Fibroblast of lung (primary cell): Measurements from ENCODE around the gene TMEM187.

ENCODE experiments used
- EZH2 ChIP-seq: IDR thresholded peaks from 2 replicates; pipeline ENCODE4 v1.5.1; 2012; ENCODE audit warnings: low read length, control low read depth, mild to moderate bottlenecking; ENCODE audit errors: missing control alignments
- TF ChIP-seq, protein P1 (sequence below), 2 donors: IDR thresholded peaks in 1 of 2; conservative IDR thresholded peaks in 1 of 2; 1 replicate in 1 of 2; 2 replicates in 1 of 2; pipeline ENCODE4 v1.5.1; 2011 to 2012; ENCODE audit warnings: low read length in 2 of 2, control low read depth in 1 of 2, inconsistent platforms in 1 of 2, low read depth in 1 of 2, mild to moderate bottlenecking in 1 of 2

DNA sequence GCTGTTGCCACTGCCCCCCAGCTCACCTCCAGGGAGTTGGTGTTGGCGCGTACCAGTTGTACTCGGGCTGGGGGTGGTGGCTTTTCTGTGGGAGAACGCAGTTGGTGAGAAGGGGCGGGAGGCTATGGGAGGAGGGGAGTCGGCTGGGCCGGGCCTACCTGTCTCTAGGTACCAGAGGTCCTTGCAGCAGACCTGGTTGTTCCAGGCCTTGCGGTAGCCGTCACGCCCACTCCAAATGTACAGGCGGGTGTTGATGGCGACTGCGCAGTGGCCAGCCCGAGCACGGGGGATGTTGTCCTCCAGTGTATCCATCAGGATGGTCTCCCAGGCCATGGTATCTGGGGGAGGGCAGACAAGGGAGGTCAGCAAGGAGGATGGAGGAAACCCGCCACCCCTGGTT is 12.5 kb upstream of the TMEM187 start:
- TF ChIP-seq EZH2: no peak
- TF ChIP-seq, protein P1, sequence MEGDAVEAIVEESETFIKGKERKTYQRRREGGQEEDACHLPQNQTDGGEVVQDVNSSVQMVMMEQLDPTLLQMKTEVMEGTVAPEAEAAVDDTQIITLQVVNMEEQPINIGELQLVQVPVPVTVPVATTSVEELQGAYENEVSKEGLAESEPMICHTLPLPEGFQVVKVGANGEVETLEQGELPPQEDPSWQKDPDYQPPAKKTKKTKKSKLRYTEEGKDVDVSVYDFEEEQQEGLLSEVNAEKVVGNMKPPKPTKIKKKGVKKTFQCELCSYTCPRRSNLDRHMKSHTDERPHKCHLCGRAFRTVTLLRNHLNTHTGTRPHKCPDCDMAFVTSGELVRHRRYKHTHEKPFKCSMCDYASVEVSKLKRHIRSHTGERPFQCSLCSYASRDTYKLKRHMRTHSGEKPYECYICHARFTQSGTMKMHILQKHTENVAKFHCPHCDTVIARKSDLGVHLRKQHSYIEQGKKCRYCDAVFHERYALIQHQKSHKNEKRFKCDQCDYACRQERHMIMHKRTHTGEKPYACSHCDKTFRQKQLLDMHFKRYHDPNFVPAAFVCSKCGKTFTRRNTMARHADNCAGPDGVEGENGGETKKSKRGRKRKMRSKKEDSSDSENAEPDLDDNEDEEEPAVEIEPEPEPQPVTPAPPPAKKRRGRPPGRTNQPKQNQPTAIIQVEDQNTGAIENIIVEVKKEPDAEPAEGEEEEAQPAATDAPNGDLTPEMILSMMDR (conservative IDR thresholded peaks at IDR 0.05 in 1 of 2, IDR thresholded peaks at IDR 0.05 in 1 of 2; ENCODE audit: low read depth in 1 of 2, low read length in 2 of 2): no peak
